Kidney glomerular epithelial cell (primary cell): ENCODE measurements around the gene SNTB2.

Source experiments
- DNase-seq: peaks from one replicate; lab custom pipeline; 2025; lab: John Stamatoyannopoulos, UW

The SNTB2 gene

DNA sequence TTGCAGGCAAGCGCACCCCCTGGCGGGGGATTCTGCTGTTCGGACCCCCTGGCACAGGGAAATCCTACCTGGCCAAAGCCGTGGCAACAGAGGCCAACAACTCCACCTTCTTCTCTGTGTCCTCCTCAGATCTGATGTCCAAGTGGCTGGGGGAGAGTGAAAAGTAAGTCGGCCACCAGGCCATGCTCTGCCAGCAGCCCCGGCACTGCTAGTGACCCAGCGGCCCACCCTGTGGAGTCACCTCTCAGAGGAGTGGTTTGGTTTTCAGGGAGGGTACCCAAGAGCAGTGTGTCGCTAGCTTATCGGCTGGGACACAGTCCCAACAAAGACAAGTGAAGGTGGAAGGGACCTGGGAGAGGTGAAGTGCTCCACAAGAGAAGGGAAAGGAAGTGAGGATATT lies 132.4 kb downstream of the SNTB2 start:
- DNase-seq: no peak

GRCh38 chr16:69319826-69320739 lies 133.1 kb downstream of the SNTB2 start:
- no peak for DNase-seq

- DNase-seq: no peak
These were observed 133.7 kb downstream of the SNTB2 start for GRCh38 chr16:69320740-69321073.

DNA sequence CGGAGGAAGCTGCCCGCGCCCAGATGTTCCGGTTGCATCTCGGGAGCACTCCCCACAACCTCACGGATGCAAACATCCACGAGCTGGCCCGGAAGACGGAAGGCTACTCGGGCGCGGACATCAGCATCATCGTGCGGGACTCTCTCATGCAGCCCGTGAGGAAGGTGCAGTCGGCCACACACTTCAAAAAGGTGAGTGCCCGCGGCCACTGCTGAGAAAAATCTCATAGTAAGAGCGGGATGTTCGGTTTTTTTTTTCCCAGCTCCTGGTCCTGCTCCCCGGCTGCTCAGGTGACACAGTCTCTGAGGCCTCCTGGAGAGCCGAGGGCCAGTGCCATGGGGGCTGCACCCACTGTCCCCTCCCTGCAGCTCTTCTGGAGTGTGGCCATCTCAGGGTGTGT lies 134.1 kb downstream of the SNTB2 start:
- no peak for DNase-seq

DNA sequence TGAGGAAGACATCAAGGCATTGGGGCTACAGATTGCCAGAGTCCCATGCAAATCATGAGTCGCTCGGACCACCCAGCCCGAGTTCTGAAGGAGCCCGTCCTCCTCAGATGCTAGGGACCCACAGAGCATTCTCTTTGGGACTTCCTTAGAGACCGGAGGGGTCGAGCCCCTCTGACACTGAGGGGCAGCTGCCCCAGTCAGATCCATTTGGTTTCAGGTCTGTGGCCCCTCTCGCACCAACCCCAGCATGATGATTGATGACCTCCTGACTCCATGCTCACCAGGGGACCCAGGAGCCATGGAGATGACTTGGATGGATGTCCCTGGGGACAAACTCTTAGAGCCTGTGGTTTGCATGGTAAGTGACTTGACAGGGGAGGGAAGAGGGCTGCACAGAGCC lies 135.4 kb downstream of the SNTB2 start:
- no peak for DNase-seq

DNA sequence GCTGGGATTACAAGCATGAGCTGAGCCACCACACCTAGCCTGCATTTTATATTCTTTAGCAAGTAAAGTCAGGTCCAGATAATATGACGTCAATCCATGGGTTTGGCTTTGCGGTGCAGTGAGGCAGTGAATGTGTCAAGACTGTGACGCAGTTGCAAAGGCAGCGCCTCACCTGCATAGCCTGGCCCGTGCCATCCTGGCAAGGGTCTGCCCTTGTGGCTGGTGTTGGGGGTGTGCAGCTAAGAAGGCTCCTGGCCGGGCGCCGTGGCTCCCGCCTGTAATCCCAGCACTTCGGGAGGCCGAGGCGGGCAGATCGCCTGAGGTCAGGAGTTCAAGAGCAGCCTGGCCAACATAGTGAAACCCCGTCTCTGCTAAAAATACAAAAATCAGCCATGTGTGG lies 136.5 kb downstream of the SNTB2 start:
- DNase-seq: no peak

GRCh38 chr16:69324013-69324531 lies 137.1 kb downstream of the SNTB2 start:
- no peak for DNase-seq

DNA sequence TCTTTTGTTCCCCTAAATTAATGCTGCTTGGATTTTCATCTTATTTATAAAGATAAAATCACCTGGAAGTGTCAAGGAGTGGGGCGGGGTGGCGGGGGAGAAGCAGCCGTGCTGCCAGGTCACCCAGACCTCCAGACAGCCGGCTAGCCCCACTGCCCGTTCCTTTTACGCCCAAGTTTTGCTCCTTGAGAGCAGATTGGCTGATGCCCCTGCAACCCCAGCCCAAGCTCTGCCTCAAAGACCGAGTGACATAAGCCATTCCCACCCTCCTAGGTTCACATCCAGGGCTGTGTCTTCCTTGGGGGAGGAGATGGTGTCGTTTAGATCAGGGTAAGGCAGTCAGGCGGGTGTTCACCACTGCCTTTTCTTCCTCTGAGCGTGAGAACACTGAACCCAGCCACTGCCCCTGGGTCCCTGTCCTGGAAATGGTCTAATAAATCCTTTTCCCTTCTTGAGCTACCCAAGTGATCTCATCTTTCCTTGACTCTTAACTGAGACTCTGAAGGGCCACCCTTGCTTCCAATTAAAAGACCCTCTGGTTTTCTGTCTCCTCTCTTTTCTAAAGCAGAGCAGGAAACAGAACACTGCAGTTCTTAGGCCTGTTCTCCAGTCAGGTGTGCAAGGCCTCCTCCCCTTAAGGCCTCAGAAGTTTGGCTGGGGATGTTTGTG lies 137.8 kb downstream of the SNTB2 start:
- no peak for DNase-seq

DNA sequence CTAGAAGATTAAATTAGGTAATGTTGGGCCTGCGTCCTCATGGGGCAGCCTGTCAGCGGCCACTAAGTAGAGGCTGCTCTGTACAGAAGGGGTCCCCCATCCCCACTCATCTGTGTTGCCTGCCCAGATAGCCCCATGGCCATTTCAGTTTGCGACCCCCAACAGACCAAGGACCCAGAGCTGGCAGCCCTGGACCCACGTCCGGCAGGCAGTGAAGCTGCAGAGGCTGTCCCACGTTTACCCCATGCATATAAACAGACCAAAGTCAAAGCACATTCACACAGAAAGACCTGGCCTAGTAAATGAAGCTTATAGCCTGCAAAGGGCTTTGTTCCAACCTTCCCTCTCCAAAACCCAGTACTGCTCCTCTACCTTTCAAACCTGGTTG lies 138.8 kb downstream of the SNTB2 start:
- DNase-seq: no peak

- DNase-seq: peak; percentile 28
These were observed 139.4 kb downstream of the SNTB2 start for GRCh38 chr16:69326172-69326873.

- DNase-seq: no peak
These were observed 140.8 kb downstream of the SNTB2 start for GRCh38 chr16:69327585-69328310.

- DNase-seq: no peak
These were observed 141.9 kb downstream of the SNTB2 start for GRCh38 chr16:69328854-69329316.

- DNase-seq: no peak
These were observed 142.7 kb downstream of the SNTB2 start for GRCh38 chr16:69329369-69330285.

DNA sequence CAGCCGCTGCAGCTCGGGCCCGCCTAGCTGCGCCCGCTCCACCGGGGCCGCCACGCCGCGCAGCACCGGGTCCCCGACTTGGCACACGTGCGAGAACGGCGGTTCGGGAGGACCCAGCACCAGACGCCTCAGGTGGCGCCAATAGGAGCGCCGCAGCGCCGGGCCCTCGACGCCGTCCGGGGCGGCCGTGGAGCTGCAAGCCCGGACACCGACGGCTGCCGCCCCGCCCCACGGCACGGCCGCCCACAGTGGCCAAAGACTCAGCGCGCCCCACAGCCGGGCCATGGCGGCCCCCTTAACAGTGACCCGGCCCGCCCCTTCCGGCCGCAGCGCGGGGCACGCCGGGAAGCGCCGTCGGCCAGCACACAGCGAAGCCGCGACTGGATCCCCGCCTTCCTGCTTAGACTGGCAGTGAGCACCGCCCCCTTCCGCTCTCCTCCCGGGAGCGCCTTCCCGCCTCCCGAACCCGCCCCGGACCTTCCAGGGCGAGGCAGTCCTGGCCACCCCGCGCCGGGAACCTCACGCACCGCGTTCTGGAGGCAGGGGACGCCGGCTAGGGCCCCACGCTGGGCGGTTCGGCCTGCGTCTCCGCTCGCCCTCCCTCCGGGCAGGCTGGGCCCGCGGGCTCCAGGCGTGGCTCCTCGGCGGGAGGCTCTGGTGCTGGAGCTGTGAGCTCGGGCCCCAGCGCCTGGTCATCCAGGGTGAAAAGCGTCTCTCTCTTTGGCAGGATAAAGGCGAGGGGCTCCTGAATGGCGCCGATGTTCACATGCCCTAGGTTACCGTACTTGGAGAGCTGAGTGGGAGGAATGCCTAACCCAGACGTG lies 143.5 kb downstream of the SNTB2 start, which contains the start of gene PDF:
Gene PDF (minus strand): TSS at position 303 of the 824 bp plus-strand sequence. CDS start 18 bp downstream, at position 285.
- DNase-seq: peak; percentile 88

DNA sequence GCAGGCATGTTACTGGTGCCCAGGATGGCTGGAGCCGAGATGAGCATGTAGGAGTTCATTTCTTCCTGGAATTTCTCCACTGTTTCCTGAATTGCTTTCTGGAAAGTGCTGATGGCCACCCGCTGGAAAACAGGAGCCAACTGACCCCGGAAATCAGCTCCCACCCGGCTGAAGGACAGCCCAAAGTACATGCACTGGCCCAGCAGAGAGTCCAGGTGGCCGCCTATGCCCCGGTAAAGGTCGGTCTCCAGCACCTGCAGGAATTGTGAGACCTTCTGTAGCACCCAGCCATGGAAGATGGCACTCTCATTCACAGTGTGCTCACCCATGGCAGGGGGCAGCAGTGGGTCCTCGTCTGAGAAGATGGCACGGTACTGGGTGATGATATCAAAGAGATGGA lies 147.7 kb downstream of the SNTB2 start:
- DNase-seq: no peak

GRCh38 chr16:69338557-69339288 lies 151.8 kb downstream of the SNTB2 start:
- DNase-seq: no peak

- peak; percentile 99 for DNase-seq
These were observed 152.5 kb downstream of the SNTB2 start, which contains the start of the genes COG8 and NIP7 for GRCh38 chr16:69339289-69340094. TSS of gene COG8 (minus strand) at chr16:69339564. CDS start at chr16:69339552, 12 bp downstream. TSS of gene NIP7 (plus strand) at chr16:69339772. CDS start at chr16:69339830, 58 bp downstream.

DNA sequence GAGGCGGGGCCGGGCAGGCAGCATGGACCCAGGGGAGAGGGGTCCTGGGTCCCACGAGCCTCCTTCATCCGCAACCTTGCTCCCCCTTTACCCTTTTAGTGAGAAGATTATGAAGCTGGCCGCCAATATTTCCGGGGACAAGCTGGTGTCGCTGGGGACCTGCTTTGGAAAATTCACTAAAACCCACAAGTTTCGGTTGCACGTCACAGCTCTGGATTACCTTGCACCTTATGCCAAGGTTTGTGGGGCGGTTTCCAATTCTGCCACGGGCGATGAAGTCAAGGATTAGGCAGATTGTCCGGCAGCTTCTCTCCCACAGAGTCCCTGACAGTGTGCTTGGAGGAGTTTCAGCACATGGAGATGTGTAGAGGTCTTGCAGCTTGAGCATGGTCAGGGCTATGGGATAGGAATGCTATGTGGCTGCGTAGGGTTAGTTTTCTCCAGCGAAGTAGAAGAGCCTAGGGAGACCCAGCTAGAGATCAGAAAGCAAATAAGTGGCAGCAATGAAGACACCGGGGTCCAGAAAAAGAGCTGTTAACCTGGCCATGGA lies 153.2 kb downstream of the SNTB2 start:
- DNase-seq: no peak
